Neural progenitor cell (in vitro differentiated cells): ENCODE measurements around the gene CNTN5.

Experiments used
- CTCF ChIP-seq: fragments of 200-600 bp; sonication (generic); IDR thresholded peaks from 2 replicates; pipeline ENCODE4 v1.5.1; 2017; ENCODE audit warnings: antibody characterized with exemption, mild to moderate bottlenecking
- EZH2 ChIP-seq: fragments of 200-600 bp; sonication (generic); IDR thresholded peaks from 2 replicates; pipeline ENCODE4 v1.6.1; 2017; ENCODE audit warnings: antibody characterized with exemption, mild to moderate bottlenecking, moderate library complexity
- EZH2phosphoT487 ChIP-seq: fragments of 200-600 bp; sonication (generic); IDR thresholded peaks from 2 replicates; pipeline ENCODE4 v1.6.1; 2017; ENCODE audit warnings: antibody characterized with exemption

- no peak for TF ChIP-seq EZH2phosphoT487
- TF ChIP-seq CTCF, result no peak
- TF ChIP-seq EZH2, result no peak
Measured at GRCh38 chr11:100176456-100176855, 1155.7 kb downstream of the CNTN5 start.
